GM23248 (cell line): ENCODE results near the gene PIK3C3.

ENCODE experiments used
- EZH2 ChIP-seq: fragments of 200-600 bp; sonication (generic); IDR thresholded peaks from 2 replicates; pipeline ENCODE4 v1.6.1; 2018; ENCODE audit warnings: antibody characterized with exemption, mild to moderate bottlenecking; ENCODE audit not compliant: insufficient read depth, poor library complexity, severe bottlenecking
- EZH2phosphoT487 ChIP-seq: fragments of 200-600 bp; sonication (generic); IDR thresholded peaks from 2 replicates; pipeline ENCODE4 v1.6.1; 2018; ENCODE audit warnings: antibody characterized with exemption, moderate library complexity, mild to moderate bottlenecking, low read depth; ENCODE audit not compliant: insufficient read depth

DNA sequence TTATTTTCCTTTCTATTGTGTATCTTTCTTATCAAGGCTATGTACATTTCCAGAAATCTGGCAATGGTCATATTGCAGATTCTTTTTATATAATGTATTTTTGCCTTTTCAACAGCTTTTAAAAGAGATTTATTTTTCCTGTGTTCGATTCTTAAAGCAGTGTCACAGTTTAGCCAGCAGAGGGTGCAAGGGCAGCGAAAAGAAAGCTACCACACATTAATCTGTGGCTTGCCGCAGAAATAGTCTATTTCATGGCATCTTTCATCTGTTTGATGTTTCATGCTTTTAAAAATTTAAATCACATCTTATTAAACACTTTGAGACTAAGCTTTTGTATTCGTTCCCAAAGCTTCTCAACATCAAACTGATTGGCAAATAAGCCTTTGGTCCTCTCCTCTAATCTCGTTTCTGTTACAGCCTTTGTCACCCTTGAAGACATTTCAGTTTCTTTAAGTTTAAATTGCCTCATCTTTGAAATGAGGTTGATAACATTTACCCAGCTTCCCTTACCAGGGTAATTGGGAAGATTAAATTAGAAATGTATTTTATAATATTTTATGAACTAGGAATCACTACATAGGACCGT lies 73.3 kb downstream of the PIK3C3 start:
- no peak for TF ChIP-seq EZH2
- no peak for TF ChIP-seq EZH2phosphoT487
